Upper lobe of left lung (tissue), 4 donors: Measurements from ENCODE around the gene DDX55.

ENCODE experiments used
- CTCF ChIP-seq, 6 experiments: fragments of 450-650 bp in 4 of 6; fragments of 200-600 bp in 2 of 6; sonication (generic) in 2 of 6; IDR thresholded peaks; one replicate each; pipeline ENCODE4 v1.5.1; 2016 to 2019; ENCODE audit warnings: antibody characterized with exemption in 6 of 6
- EP300 ChIP-seq, 4 donors: sonication (generic); formaldehyde crosslinking; IDR thresholded peaks; one replicate each; pipeline ENCODE4 v1.5.1; 2017; ENCODE audit warnings: antibody characterized with exemption in 4 of 4, control low read depth in 2 of 4
- POLR2A ChIP-seq, 4 donors: fragments of 450-650 bp; IDR thresholded peaks; one replicate each; pipeline ENCODE4 v1.5.1; 2016 to 2017; ENCODE audit warnings: antibody characterized with exemption in 4 of 4, mild to moderate bottlenecking in 2 of 4
- POLR2AphosphoS5 ChIP-seq, 2 donors: sonication (generic); formaldehyde crosslinking; IDR thresholded peaks; one replicate each; pipeline ENCODE4 v1.5.1; 2017; ENCODE audit warnings: antibody characterized with exemption in 2 of 2

GRCh38 chr12:123621101-123621500 lies 19.2 kb downstream of the DDX55 start:
- TF ChIP-seq POLR2A (IDR thresholded peaks at IDR 0.05) (no peak), CTCF (IDR thresholded peaks at IDR 0.05) (no peak), POLR2AphosphoS5 (IDR thresholded peaks at IDR 0.05) (no peak), EP300 (IDR thresholded peaks at IDR 0.05) (no peak)
